Mammary epithelial cell (primary cell): ENCODE data around the gene CASZ1.

Source experiments
- CTCF ChIP-seq, 2 donors: IDR thresholded peaks in 1 of 2; conservative IDR thresholded peaks in 1 of 2; 2 replicates each; pipeline ENCODE4 v1.5.1; 2011 to 2012; ENCODE audit warnings: inconsistent platforms in 2 of 2, low read length in 2 of 2, mild to moderate bottlenecking in 2 of 2, control low read depth in 1 of 2, low read depth in 1 of 2; ENCODE audit not compliant: insufficient read depth in 1 of 2; ENCODE audit errors: extremely low read depth in 1 of 2
- EZH2 ChIP-seq: IDR thresholded peaks from 2 replicates; pipeline ENCODE4 v1.6.1; 2012; ENCODE audit warnings: low read length, inconsistent platforms, borderline replicate concordance

- TF ChIP-seq CTCF (conservative IDR thresholded peaks at IDR 0.05 in 1 of 2, IDR thresholded peaks at IDR 0.05 in 1 of 2; ENCODE audit: extremely low read depth in 1 of 2, insufficient read depth in 1 of 2, low read depth in 1 of 2, low read length in 2 of 2) (no peak), EZH2 (no peak)
Observed at GRCh38 chr1:10678402-10678801, 118.0 kb downstream of the CASZ1 start.
